ENCODE measurements around the gene ZNF394. TPM values are rescaled to one million over a fixed set of nuclear protein-coding genes. Genes with fewer than 3 reads are reported as not detected.
A peak's percentile ranks its signal among the peaks of the same experiment; 100 is the strongest.

The ZNF394 gene
- polyA plus RNA-seq, 3 donors, result 35.7 to 57.7 (median 39.1) TPM

GRCh38 chr7:99500637-99501009 is 542 bp upstream of the ZNF394 start:
- 57% methylated on average over 6 of the region's 16 CpGs for WGBS (ENCODE audit: insufficient coverage)
- no peaks in the 10 kb centered on the region for H3K27me3 Mint-ChIP-seq (ENCODE audit: low read depth in 3 of 3)
- peaks cover 24% of the 10 kb centered on the region for H3K4me1 Mint-ChIP-seq

GRCh38 chr7:99499371-99499720 is 735 bp downstream of the ZNF394 start:
- WGBS (ENCODE audit: insufficient coverage), result 0% methylated on average over 11 of the region's 14 CpGs
- H3K4me3 Mint-ChIP-seq, result peak overlapping the region; percentile 99 to 100
- peaks cover 73% of the 10 kb centered on the region for H3K79me2 ChIP-seq (ENCODE audit: insufficient read depth, low read length)
- no peaks in the 10 kb centered on the region for H3K27me3 ChIP-seq (ENCODE audit: control insufficient read depth in 2 of 2, insufficient read depth in 2 of 2, low read length in 2 of 2)
- peaks cover 28 to 38% of the 10 kb centered on the region in 2 donors for H3K36me3 ChIP-seq (replicated peaks in 1 of 2; ENCODE audit: control insufficient read depth in 1 of 2, insufficient read depth in 2 of 2, low read length in 2 of 2)
- peak; percentile 66 to 84 (median 84) for DNase-seq
- peaks cover 7 to 19% (median 12%) of the 10 kb centered on the region in 7 donors for H3K9me3 Mint-ChIP-seq
- H3K27me3 Mint-ChIP-seq (ENCODE audit: low read depth in 3 of 3), result no peaks in the 10 kb centered on the region
- no peak for TF ChIP-seq CTCF (IDR thresholded peaks at IDR 0.05)
- H3K4me2 ChIP-seq (replicated peaks; ENCODE audit: extremely low read depth, low read length, poor library complexity, severe bottlenecking), result peak overlapping the region; percentile 91
- peaks cover 41% of the 10 kb centered on the region for H4K20me1 ChIP-seq (ENCODE audit: insufficient read depth, low read length)
- H3K9me3 ChIP-seq (replicated peaks in 1 of 2; ENCODE audit: control insufficient read depth in 1 of 2, insufficient read depth in 1 of 2, low read length in 2 of 2), result peaks cover 7 to 17% of the 10 kb centered on the region in 2 donors
- peaks cover 23% of the 10 kb centered on the region for H3K4me1 Mint-ChIP-seq
- peak overlapping the region; percentile 100 for H3K27ac ChIP-seq (ENCODE audit: low read depth in 1 of 2, low read length in 2 of 2)
- peak overlapping the region; percentile 71 to 100 (median 99) for H3K4me3 ChIP-seq (replicated peaks in 1 of 3; ENCODE audit: low read depth in 2 of 3, low read length in 3 of 3)
- H2AFZ ChIP-seq (ENCODE audit: insufficient read depth, low read depth, low read length, poor library complexity, severe bottlenecking), result peak overlapping the region; percentile 72
- peaks cover 24 to 38% of the 10 kb centered on the region in 2 donors for H3K36me3 Mint-ChIP-seq
- peak overlapping the region; percentile 97 for H3K9ac ChIP-seq (ENCODE audit: insufficient read depth, low read length, poor library complexity, severe bottlenecking)
- peaks cover 29 to 33% of the 10 kb centered on the region in 2 donors for H3K4me1 ChIP-seq (ENCODE audit: control insufficient read depth in 1 of 2, insufficient read depth in 2 of 2, low read length in 2 of 2)
- H3K27ac Mint-ChIP-seq, result peak overlapping the region; percentile 97 to 100 (median 99)
- intact Hi-C loops (cut with micrococcal nuclease), result loop anchor here in 1 of 2 donors (2.0 kb wide), 1 partner anchor 27 kb away; the partner anchor contains the start of gene ZNF789

More at GRCh38 chr7:99500637-99501009, 542 bp upstream of the ZNF394 start:
- Histone ChIP-seq H4K20me1 (ENCODE audit: insufficient read depth, low read length) (peaks cover 36% of the 10 kb centered on the region), H3K27ac (ENCODE audit: low read depth in 1 of 2, low read length in 2 of 2) (peak overlapping the region; percentile 100), H3K27me3 (ENCODE audit: control insufficient read depth in 2 of 2, insufficient read depth in 2 of 2, low read length in 2 of 2) (no peaks in the 10 kb centered on the region), H2AFZ (ENCODE audit: insufficient read depth, low read depth, low read length, poor library complexity, severe bottlenecking) (peak overlapping the region; percentile 72), H3K36me3 (replicated peaks in 1 of 2; ENCODE audit: control insufficient read depth in 1 of 2, insufficient read depth in 2 of 2, low read length in 2 of 2) (peaks cover 15 to 26% of the 10 kb centered on the region in 2 donors), H3K9me3 (replicated peaks in 1 of 2; ENCODE audit: control insufficient read depth in 1 of 2, insufficient read depth in 1 of 2, low read length in 2 of 2) (peaks cover 0 to 4% of the 10 kb centered on the region in 2 donors), H3K4me3 (replicated peaks in 1 of 3; ENCODE audit: low read depth in 2 of 3, low read length in 3 of 3) (peak overlapping the region; percentile 71 to 100 (median 99)), H3K9ac (ENCODE audit: insufficient read depth, low read length, poor library complexity, severe bottlenecking) (peak overlapping the region; percentile 97), H3K4me1 (ENCODE audit: control insufficient read depth in 1 of 2, insufficient read depth in 2 of 2, low read length in 2 of 2) (peaks cover 32 to 38% of the 10 kb centered on the region in 2 donors), H3K79me2 (ENCODE audit: insufficient read depth, low read length) (peaks cover 67% of the 10 kb centered on the region), H3K4me2 (replicated peaks; ENCODE audit: extremely low read depth, low read length, poor library complexity, severe bottlenecking) (peak overlapping the region; percentile 91)
- peaks cover 17 to 25% of the 10 kb centered on the region in 2 donors for H3K36me3 Mint-ChIP-seq
- TF ChIP-seq CTCF (IDR thresholded peaks at IDR 0.05), result no peak
- no peak for DNase-seq
- H3K4me3 Mint-ChIP-seq, result peak overlapping the region; percentile 99 to 100
- intact Hi-C loops (cut with micrococcal nuclease), result loop anchor here in 1 of 2 donors (5.0 to 10.0 kb wide), 2 partner anchors 96 to 117 kb away; partner anchors contain the start of genes BUD31, PDAP1 and ZSCAN25
- H3K27ac Mint-ChIP-seq, result peak overlapping the region; percentile 97 to 100 (median 99)
- peaks cover 0 to 6% (median 4%) of the 10 kb centered on the region in 7 donors for H3K9me3 Mint-ChIP-seq

Measured in CD14-positive monocyte (primary cell).